EH (cell line): Measurements from ENCODE around the gene TENM4.
"Not testable (repeated sequence)": the region's sequence is repeated elsewhere in the genome, so short reads cannot be mapped to it uniquely, and the experiment has no call there.

Experiments
- DNase-seq: peaks from one replicate; pipeline ENCODE4 v3.0.0-alpha.2; 2015; ENCODE audit warnings: low read depth

The TENM4 gene

DNA sequence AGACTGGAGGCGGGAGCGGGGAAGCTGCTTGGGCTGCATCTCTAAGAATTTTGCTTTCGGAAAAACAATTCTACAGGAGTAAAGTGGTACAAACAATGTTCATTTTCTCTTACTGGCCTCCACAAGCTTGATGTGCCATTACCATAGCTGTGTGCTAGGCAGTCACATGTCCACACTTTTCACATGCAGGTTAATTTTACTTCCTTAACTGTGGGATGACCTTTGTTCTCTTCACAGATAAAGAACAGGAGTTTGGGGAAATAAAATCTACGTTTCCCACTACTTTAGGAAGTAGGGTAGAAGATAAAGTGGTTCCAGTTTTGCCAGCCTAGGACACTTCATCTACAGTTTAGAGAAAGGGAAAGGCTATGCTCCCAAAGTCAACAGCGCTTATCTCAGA is 539.0 kb downstream of the TENM4 start:
- no peak for DNase-seq

DNA sequence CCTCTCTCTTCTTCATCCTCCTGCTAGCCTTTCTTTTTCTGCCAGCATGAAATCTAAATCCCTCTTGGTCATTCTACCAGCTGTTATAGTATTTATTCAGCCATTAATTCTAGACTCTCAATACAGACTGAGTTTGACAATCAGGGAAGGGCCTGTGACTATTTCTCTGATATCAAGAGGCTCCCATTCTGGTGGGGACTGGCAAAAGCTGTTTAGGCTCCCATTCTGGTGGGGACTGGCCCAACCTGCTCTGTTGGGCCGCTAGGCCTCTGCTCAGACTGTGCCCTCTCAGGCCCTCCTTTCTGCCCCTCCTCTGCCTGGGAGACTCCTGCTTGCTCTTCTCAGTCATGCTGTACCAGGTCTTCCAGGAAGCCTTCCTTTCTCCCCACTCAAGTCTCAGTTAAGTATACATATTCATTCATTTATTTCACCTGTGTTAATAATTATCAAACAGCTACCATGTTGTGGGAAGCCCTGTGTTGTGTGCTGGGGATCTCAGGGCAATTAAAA is 542.5 kb downstream of the TENM4 start:
- no peak for DNase-seq

DNA sequence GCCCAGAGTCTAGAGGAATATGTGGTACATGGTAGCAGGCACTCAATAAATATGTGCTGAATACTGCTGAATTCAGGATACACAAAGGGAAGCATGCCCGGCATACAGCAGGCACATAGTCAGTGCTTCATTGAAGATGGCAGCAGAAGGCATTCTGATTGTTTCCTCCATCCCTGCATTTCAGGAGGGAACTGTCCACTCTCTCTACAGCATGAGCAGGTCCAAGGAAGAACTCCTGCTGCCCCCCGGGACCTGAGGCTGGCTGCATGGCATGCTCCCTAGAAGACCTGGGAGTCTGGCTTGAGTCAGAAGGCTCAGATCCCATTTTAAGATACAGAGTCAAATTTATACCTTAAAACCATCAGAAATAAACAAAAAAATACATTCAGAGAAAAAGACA is 546.8 kb downstream of the TENM4 start:
- DNase-seq: no peak

DNA sequence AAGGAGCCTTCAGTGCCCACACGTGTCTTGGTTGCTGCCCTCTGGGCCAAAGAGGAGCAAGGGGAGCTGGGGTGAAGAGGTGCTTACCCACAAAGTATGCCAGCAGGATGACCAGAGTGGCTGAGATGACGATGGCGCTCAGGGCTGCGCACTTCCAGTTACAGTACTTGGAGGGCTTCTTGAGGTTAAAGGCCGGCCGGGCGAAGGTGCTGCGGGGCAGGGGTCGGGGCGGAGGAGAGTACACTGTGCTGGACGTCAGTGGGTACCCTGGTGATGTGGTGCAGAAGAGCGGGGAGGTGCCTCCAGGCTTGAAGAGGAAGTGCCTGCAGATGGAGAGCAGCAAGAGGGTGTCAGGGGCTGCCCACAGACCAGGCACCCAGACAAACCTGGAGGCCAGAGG is 551.1 kb downstream of the TENM4 start:
- DNase-seq: no peak

GRCh38 chr11:78886616-78887015 is 554.2 kb downstream of the TENM4 start:
- no peak for DNase-seq

- DNase-seq: no peak
Measured at GRCh38 chr11:78884761-78885160, 556.1 kb downstream of the TENM4 start.

DNA sequence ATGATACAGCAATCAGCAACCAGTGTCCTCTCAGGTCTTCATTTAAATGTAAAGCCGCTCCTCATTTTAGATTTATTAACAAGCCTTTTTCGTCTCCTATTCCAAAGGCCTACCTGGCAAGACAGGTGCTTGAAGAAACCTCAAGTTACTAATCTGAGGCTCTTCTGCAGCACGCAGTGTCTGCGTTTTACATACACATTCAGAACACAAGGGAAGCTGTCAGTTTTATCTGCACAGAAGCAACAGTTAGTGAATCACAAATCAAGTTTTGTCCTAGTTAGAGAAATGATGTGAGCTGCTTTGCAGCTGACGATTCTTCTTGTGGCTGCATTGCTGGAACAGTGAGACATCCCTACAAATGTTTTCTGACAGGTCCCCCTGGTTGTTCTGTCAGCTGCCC is 557.3 kb downstream of the TENM4 start:
- DNase-seq: no peak

DNA sequence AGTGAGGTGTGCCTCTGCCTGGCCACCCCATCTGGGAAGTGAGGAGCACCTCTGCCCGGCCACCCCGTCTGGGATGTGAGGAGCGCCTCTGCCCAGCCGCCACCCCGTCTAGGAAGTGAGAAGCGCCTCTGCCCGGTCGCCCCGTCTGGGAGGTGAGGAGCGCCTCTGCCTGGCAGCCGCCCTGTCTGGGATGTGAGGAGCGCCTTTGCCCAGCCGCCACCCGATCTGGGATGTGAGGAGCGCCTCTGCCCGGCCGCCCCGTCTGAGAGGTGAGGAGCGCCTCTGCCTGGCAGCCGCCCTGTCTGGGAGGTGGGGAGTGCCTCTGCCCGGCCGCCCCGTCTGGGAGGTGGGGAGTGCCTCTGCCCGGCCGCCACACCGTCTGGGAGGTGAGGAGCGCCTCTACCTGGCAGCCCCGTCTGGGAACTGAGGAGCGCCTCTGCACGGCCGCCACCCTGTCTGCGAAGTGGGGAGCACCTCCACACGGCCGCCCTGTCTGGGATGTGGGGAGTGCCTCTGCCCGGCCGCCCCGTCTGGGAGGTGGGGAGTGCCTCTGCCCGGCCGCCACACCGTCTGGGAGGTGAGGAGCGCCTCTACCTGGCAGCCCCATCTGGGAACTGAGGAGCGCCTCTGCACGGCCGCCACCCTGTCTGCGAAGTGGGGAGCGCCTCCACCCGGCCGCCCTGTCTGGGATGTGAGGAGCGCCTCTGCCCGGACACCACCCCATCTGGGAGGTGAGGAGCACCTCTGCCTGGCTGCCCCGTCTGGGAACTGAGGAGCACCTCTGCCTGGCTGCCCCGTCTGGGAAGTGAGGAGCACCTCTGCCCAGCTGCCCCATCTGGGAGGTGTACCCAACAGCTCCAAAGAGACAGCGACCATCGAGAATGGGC is 561.5 kb downstream of the TENM4 start:
- not testable (repeated sequence) for DNase-seq

GRCh38 chr11:78878631-78879030 is 562.2 kb downstream of the TENM4 start:
- DNase-seq: no peak

DNA sequence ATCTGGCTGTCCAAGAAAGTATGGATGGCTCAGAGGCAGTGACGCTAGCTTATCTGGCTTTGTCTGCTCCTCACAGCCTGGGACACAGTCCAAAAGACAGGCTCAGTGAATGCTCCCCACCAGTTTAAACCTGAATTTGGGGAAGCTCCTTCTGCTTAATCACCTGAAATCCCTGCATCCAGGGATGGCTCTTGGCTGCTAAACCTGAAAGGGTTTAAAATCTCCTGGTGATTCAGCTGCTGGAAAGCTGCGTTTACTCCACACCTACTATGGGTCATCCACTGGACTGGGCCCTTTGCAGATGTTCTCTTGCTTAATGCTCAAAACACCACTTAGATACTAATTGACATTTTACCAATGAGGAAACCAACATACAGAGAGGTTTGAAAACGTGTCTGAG is 564.2 kb downstream of the TENM4 start:
- DNase-seq: no peak

DNA sequence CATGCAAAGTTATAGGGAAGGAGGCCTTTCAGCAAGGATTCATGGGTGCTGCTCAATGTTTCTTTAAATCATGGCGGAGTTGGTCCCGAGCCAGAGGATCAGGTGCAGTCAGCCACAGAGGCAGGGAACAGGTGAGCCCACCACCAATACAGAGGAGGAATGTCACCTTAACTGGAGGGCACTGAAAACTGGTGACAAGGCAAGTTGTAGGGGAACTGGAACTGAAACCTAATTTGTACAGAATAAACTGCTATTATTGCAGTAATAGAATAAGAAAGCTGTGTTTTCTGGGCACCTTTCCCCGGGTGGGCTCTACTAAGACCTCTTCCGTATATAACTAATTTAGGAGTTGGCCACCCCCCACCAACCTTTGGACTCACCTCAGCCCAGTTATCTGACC is 570.2 kb downstream of the TENM4 start:
- DNase-seq: no peak

- no peak for DNase-seq
Measured at GRCh38 chr11:78869293-78869692, 571.5 kb downstream of the TENM4 start.

- no peak for DNase-seq
Measured at GRCh38 chr11:78868563-78868962, 572.3 kb downstream of the TENM4 start.

DNA sequence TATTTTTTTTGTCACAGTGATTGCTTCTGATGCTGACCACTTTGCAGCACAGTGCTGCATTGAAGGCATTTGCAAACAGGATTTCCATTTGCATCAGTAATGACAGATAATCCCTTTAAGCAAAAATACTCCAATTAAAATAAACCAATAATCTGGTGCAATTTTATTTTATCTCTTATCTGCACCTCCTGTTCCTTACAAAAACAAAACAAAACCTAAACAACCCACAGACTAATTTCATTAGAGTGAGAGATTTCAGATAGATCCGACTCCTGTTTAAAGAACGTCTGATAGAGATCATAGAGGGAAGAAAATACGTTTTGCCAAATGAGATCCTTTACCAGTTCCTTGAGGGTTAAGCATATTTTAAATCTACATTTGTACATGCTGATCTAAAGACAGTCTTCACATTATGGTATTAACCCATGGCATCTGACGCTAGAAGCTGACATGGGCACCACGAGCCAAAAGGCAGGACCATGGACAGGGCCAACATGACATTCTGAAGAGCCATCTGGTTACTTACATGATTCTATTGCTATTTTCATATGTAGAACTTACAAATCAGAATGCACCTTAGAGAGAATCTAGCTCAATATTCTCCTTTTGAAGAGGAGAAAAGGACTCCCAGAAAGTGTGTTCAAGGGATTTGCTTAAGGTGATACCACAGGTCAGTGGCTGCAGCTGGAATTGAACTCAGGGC is 580.0 kb downstream of the TENM4 start:
- DNase-seq: peak; percentile 49

DNA sequence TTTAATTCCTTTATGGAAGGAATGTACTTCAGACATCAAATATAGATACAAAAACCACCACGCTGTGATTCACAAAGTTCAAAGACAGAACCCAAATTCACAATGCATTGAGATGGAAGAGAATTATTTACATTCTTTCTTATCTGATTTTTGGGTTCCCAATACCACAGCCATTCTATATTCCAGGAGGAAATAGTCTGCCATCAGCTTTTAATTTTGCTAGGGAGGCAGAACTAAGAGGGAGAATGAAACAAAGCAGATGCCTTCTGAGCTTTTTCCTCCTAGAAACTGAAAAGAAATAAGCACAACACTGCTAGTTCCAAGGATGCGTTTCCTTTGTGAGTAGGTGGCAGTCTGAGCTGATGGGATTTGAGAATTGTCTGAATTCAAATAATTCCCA is 583.1 kb downstream of the TENM4 start:
- DNase-seq: peak; percentile 37

DNA sequence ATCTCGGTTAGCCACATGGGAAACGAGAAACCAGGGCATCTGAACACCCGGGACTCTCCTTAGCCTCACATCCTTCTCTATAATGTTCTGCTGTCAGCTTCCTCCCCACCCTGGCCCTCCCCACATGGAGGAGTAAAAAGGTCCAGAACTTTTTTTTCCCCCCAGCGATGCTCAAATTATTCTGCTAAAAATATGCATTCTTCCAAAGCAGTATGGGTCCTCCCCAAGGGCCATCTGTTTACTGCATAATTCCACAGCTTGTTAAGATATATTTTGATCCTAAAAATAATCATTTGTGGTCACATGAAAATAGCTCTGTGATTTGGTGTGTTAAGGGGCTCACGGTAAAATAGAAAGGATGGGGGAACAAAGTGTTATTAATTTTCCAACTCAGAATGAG is 584.6 kb downstream of the TENM4 start:
- no peak for DNase-seq

- DNase-seq: no peak
Measured at GRCh38 chr11:78855116-78855515, 585.7 kb downstream of the TENM4 start.

DNA sequence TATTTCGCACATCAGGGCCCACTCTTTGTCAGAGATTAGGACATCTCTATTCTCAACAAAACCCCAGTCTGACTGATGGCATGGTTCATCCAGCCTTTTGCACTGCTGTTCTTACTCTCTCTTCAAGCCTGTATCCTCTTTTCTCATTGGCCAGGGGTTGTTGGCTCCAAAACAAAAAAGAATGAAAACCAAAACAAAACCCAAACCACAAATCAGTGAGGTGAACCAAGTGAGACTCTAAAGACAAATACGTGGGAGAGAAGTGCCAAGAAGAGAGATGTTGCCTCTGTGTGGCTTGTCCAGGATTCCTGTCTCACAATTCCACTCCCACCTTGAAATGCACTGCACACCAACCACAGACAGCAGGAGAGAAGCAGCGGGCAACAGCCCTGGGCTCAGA is 587.3 kb downstream of the TENM4 start:
- DNase-seq: no peak

- no peak for DNase-seq
Measured at GRCh38 chr11:78851878-78852586, 588.8 kb downstream of the TENM4 start.

- no peak for DNase-seq
Measured at GRCh38 chr11:78850078-78850477, 590.8 kb downstream of the TENM4 start.

GRCh38 chr11:78846269-78846668 is 594.6 kb downstream of the TENM4 start:
- DNase-seq: no peak

DNA sequence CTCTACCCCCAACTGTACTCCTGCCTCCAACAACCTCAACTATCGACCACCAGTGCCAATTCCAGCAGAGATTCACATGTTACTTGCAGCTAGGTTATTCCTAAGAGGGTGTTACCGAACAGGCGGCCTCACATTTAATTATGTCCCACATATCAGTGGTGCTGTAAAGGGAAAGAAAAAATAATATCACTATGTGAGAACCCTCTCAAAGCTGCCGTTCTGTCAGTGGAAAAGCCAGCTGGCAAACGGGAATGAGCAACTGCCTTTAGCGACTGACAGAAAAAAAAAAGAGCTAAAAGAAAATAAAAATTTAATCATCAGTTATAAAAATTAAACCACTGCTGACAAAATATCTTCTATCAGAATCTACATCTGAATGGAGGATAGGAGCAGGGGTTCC is 595.3 kb downstream of the TENM4 start:
- no peak for DNase-seq
